ENCODE measurements around the gene COL5A2.

The COL5A2 gene

DNA sequence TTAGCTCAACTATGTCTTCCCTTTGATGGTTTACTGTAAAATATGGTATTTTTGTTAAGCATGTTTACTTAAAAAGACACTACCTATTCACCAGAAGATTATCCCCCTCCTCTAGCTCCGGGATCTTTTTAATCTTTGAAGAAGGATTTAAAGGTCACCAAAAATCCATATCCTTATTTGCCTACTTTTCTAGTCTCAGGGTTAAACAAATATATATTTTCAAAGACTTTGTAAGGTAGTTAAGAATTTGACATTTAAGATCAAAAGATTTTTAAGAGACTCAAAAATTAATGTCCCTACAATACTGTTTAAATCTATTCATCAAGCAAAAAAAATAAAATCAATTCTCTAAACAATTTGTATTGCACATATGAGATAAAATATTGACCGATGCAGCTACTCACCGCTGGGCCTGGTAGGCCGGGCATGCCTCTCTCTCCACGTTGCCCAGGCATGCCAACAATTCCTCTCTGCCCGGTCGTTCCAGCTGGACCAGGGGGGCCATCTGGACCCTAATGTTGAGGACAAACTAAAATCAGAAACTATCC lies 129.3 kb downstream of the COL5A2 start:
- no peak for DNase-seq

DNA sequence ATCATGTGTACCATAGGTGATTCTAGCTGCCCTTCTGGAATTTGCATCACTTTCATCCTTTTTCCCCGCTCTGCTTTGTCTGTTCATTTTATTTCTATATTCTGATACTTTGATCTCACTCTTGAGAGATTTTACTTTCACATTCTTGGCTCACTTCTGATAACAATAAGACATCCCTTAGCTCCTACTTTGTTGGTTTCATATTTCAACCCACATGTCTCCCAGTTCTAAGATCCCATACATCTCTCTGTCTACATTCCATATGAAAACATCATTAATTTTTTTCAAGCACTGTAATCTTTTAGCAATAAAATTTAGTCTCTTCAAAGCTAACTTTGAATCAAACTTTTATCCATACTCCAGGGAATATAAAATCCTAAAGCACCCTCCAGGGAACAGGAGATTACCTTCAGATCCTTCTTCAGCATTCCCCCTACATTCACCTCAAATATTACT lies 129.8 kb downstream of the COL5A2 start:
- no peak for DNase-seq

DNA sequence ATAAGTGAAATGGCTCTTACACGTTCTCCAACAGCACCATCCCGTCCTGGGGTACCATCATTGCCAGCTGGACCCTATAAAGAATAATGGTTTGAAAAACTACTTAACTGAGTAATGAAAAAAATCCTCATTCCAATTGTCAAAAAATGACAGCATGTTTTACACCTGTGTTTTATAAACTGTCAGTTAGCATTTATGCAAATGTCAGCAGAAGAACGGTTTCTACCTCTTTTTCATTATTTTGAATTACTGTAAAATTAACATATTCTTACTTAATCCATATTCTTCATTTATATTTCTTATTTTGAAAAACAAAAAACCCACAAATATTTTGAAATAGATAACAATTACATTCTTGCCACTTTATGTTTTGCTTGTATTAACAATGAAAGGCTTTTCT lies 131.4 kb downstream of the COL5A2 start:
- DNase-seq: no peak

DNA sequence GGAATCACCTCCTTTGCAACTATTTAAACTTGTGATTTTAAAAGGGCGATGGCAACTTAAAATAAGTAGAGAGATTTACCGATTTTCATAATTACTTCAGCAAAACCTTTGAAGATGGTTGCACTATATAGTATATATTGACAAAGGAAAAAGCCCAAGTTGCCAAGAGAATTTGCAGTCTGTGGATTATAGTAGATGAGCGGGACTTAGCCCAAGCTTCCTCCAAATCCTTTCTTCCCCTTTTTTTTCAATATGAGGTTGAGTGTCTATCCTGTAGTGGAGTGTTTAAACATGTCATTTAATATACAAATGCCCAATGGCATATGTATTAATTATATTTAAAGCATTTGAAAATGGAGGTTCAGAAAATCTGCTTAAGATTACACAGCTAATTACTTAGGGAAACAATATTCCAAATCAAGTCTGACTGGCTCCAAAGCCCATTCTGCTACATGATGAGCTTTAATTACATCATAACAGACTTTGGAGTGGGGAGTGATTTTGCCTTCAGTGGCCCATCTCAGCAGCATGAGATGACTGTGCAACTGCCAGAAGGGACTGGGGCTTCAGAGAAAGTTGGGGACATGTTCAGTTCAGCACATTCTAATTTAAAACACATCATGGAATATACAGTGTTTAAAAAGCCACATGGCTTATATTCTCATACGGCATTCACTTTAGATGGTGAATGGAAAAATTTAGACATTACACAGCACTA lies 132.2 kb downstream of the COL5A2 start:
- DNase-seq: no peak

DNA sequence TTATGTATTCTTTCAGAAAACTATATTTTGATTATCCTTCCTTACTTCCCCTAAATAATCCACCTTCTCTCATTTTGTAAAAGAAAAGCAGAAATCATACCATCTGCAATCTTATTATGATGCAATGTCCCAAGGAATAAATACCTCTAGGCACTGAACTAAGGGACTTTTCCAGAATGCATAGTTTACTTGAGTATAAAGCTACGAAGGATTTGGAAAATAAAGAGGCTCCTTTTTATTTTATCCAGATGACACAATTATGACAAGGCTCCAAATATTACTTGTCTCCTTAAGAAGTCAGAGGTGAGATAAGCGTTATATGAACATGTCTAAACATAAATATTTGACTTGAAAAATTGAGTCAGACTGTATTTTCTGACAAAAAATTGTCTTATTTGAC lies 133.2 kb downstream of the COL5A2 start:
- no peak for DNase-seq

DNA sequence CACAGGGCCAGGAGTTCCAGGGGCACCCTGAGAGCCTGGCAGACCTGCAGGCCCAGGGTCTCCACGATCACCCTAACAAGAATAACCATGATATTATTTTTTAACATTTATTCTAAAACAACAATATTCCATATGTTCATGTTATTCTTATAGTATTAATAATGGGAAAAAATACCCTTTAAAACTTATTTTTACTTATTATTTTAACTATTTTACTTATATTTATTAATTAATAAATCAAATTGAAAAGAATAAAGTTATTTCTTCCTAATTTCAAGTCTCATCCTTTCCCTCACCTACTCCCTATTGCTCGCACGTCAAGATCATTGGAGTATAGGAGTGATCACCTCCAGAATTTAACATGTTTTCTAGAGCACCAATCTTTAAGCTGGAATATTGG lies 133.7 kb downstream of the COL5A2 start:
- no peak for DNase-seq

DNA sequence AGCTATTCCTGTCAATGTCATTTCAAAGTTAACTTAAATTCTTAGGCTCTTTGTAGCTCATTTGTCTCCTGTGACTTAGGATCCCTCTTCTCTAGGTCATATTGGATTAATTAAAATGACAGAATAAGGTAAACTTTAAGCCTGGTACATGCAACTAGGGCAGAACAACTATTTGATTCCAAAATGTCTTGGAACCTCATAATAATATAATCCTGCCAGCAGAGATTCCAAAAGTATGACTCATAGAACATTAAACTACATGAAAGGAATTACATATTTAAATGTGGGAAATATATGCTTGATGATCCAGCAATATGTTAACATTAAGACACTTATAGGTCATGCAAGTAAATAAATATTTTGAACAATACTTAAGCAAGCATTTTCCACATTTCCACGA lies 142.0 kb downstream of the COL5A2 start:
- no peak for DNase-seq

DNA sequence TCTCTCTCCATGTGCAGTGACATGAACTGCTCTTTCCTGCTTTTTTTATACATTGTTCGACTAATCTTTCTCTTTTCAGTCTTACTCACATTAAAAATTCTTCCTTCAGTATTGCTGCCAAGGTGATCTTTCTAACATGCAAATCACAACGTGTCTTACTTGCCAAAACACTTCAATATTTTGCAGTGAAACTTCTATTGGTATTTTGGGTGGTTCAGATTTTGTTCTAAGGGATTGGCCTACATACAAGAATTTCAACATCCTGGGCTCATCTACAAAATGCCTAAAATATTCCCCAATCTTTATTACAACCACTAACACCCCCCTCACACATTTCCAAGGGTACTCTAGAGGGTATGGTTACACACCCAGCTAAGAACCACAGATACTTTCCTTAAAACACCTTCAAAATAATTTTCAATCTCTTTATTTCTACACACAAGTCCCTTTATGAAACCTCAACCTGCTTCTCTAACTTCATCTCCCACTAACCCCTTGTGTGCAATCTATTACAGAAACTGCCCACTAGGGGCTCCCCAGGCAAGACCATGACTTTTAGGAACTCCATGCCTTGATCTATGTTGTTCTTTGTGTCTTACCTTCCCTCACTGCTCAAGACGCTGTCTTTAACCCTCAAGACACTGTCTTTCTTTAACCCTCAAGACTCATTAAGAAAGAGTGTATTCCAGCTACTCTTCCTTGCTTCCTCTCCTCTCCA lies 154.5 kb downstream of the COL5A2 start:
- DNase-seq: no peak

DNA sequence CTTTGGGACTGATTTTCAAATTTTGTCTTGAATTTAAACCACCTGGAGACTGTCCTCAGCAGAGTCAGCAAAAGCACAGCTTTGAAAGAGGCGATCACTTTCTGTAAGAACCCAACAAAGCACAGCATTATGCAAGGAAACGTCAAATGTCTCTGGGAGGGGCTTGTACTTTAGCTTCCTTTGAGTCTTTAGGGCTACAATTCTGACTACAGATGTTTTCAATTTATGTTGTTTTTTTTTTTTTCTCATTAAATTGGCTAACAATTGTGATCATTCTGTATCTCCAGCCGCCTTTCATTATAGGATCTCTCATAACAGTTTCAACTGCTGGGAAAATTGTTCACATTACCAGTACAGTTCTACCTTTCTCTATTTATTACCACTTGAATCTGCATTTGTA lies 157.1 kb downstream of the COL5A2 start:
- DNase-seq: no peak

DNA sequence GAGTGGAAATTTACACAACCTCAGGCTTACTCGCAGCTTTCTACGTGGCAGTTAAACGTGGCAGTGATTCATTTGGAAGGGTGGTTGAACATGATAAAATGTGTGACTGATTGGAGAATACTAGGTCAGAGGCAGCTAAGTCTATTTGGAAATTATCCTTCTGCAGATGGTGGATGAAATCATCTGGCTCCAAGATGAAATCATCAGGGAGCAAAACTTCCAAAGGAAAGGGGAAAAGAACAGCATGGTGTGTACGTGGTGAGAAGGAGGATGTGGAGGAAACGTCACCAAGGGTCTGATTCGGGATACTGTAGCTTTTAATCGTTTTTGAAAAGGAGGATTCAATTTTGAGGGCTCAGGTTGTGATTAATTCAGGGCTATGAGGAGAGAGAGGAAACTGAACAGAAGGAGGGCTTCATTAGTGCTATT lies 157.5 kb downstream of the COL5A2 start:
- no peak for DNase-seq

DNA sequence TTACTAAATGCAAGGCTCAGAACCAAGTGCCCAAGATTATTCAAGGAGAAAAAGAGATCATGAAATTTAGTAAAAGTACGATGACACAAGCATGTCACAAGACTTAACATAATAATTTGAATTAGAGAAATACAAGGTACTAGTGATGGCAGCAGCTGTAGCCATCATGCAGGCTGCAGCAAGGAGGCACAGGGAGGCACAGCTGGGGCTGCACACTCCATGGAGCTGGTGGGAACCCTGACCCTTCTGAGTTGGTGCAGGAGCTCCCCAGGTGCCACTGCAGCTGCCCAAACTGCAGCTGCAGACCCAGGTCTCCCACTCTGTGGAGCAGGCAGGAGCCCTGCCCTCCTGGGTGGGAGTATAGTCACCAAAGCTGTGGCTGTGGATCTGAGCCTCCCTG lies 159.4 kb downstream of the COL5A2 start:
- DNase-seq: no peak

DNA sequence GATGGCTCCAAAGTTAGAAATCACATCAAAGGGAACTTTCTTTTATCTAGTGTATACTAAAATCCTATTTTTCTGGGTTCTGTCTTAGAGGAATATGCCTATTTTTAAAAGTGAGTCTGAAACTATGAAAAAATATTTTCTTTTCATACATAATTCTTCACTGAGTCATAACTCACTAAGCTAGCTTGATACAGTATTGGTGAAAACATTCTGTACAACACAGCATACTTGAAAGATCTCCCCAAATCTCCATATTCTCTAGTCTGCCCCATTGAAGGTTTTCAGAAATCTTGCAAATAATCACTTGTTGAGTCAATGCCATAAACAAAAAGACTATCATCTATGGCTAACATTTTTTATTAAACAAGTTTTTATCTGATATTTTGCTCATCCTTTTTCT lies 160.9 kb downstream of the COL5A2 start:
- DNase-seq: no peak

DNA sequence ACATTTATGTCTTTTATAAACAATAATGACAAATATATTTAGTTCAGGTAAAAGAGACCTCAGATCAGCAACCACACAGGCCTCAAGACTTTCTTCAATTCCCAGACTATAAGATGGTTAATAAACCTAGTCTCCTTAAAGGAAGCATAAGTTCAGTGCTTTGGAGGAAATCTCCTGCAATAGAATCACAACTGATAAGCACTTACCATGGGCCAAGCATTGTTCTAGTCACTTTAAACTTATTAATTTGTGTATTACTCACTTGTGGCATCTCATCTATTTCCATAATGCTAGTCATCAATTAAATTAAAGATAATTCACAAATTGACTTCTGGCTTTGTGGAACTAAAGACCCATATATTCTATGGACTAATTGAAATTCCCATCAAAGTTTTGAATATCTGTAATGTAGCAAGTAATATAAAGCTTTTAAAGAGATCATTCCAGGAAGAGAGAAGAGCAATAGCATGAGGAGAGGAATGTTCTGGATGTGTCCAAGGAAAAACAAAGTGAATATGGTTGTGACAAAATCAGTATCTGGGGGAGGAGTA lies 163.2 kb downstream of the COL5A2 start:
- DNase-seq: no peak

DNA sequence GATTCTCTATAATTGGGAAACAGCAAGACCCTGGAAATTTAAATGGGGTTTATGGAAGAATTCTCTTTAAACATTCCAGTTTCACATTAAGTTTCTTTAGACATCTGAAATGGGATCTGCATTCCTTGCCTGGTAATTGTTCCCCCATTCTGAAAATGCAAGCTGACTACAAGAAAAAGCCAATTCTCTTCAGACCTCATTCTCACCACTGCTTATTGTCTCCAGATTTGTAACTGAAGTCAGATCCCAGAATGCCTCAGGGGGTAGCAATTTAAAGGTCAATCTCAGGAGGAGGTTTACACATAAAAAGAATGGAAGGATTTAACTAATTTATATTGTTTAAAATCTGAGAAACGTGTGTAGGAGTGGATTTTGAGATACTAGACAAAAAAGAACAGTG lies 164.2 kb downstream of the COL5A2 start:
- DNase-seq: no peak

DNA sequence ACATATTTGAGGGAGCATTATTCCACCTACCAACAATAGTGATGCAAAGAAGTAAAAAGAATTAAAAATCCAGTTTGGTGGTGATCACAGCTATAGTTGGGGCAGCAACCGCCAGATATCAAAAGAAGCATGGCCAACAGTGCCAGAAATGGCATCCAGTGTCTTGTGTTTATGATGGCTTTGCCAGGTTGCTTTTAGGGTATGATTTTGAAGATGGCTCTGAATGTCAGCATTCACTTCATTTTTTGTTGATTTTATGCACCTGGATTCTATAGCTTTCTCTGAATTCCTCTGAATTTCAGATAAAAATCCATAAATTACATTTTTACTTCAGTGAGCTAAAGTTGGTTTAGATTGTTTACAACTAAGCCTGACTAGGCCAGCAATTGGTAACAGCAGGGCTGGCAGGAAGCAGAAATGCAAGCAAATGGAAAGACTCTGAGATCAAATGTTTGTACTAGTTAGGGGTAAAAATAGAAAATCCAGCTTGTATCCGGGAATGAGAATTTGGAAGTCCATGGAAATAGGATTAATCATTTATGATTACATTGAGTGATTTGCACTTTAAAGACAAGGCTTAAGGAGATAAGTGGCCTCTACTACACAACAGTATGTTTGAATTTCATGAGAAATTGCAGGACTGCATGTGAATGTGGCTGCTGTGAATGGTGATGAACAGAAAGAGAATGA lies 165.0 kb downstream of the COL5A2 start:
- DNase-seq: no peak

DNA sequence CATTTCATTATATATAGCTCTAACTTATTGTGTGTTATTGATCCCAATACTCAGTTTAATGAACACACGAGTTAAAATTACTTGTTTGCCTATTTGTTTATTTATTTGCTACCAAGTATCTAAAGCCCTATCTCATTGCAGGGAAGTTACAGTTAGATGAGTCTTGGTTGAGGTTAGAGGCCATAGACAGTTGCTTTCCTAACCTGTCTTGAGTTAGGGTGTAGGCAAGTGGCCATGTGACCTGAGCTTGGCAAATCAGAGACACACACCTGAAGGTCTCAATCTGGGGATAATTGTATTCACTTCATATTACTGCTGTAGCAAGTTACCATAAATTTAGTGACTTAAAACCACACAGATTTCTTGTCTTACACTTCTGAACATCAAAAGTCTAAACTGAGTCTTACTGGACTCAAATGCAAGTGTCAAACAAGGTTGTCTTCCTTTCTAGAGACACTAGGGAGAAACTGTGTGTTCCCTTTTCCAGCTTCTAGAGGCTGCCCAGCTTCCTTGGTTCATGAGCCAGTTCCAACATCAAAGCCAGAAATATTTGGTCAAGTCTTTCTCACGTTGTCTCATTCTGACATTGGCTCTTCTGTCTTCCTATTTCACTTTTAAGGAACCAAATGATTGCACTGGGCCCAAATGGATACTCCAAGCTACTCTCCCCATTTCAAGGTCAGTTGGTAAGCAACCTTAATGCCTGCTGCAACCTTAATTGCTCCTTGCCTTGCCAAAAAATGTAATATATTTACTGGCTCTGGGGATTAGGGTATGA lies 165.7 kb downstream of the COL5A2 start:
- no peak for DNase-seq

DNA sequence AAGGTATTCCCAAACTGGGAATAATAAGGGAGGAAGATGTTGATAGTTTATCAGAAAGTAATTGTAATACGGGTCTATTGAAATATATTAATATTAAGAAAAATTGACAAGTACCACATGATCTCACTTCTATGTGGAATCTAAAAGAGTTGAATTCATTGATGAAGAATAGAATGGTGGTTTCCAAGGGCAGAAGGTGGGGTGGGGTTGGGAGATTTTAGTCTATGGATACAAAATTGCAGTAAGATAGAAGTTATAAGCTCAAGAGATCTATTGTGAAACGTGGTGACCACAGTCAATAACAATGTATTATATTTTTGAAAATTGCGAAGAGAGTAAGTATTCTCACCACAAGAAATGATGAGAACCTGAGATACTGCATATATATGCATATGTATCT lies 166.5 kb downstream of the COL5A2 start:
- no peak for DNase-seq

DNA sequence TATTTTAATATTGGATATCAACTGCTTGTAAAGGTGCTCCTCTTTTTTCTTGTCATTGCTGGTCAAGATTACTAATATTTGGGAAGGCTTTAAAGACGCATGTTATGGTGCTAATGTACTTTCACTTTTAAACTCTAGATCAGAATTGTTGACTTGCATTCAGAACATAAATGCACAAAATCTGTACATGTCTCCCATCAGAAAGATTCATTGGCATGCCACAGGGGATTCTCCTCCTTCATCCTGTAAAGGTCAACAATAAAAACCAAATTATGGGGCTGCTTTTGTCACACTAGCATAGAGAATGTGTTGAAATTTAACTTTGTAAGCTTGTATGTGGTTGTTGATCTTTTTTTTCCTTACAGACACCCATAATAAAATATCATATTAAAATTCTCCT lies 167.2 kb downstream of the COL5A2 start:
- no peak for DNase-seq

DNA sequence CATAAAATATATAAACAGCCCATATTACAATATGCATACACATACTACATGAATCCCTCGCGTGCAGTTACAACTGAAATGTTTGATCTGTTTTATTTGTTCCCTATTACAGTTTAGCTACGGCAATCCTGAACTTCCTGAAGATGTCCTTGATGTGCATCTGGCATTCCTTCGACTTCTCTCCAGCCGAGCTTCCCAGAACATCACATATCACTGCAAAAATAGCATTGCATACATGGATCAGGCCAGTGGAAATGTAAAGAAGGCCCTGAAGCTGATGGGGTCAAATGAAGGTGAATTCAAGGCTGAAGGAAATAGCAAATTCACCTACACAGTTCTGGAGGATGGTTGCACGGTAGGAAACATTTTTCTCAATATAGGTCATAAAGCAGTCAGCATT lies 169.0 kb downstream of the COL5A2 start:
- no peak for DNase-seq

DNA sequence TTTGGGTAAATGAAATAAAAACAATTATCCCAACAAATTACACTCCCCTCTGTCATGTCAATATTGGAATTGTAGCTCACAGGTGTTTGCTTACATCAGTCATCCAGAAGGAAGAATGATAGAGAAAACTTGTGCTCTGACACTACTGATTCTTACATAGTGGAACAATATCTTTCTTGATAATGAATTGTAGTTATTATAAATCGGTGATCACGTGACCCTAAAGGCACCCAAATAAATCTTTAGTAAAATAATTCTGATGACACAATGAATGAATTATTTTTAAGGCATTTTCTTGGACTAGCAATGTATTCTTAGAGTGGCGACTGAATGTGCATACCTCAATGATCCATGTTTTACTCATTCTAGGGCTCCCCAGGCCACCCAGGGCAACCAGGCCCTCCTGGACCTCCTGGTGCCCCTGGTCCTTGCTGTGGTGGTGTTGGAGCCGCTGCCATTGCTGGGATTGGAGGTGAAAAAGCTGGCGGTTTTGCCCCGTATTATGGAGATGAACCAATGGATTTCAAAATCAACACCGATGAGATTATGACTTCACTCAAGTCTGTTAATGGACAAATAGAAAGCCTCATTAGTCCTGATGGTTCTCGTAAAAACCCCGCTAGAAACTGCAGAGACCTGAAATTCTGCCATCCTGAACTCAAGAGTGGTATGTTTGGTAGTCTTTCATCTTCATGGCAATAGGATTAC lies 170.9 kb downstream of the COL5A2 start:
- DNase-seq: no peak

DNA sequence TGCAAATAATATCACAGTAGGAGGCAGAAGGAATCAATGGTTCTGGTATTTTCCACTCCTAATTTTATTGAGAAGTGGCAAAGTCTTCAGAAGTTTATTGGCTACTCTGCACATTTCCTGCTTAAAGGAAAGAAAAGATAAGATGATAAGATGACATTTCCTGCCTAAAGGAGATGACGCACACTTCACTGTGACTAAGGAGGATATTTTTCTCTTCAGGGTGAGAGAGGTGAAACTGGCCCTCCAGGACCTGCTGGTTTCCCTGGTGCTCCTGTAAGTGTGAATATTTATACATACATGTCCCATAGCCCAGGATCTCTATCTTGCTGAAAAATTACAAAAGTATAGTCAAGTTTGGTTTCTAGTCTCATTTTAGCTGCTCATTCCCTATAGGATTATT lies 177.5 kb downstream of the COL5A2 start:
- no peak for DNase-seq
